GM12878 (cell line): ENCODE results near the gene ANKS4B. TPM values are rescaled to one million over a fixed set of nuclear protein-coding genes. Genes with fewer than 3 reads are reported as not detected.

Experiments
- ATAC-seq: fragments of 200-7000 bp; cut with Tn5 transposase; 3 replicates; pipeline ENCODE4 v1.9.1; 2020; ENCODE audit warnings: mild to moderate bottlenecking, moderate library complexity
- BruUV-seq: library from RNA; stranded (reverse); fragments of 400-500 nt; replicated peaks from 2 replicates; lab custom pipeline; 2021; lab: Mats Ljungman, UMichigan
- CTCF ChIA-PET: fragments of 300-600 bp; sonication (Branson Sonifier 250); formaldehyde crosslinking; extraction: SDS; loops from one replicate; lab custom pipeline; 2021; ENCODE audit warnings: inconsistent platforms; lab: Yijun Ruan, JAX
- POLR2A ChIA-PET: fragments of 350-600 bp; formaldehyde crosslinking; extraction: SDS; loops from one replicate; lab custom pipeline; 2021; ENCODE audit warnings: inconsistent platforms; lab: Charles Lee
- RAD21 ChIA-PET: fragments of 300-600 bp; sonication (Branson Sonifier 250); formaldehyde crosslinking; loops from one replicate; lab custom pipeline; 2023; ENCODE audit warnings: antibody characterized with exemption; ENCODE audit not compliant: unreplicated experiment; lab: Charles Lee
- SMC1A ChIA-PET: fragments of 300-600 bp; sonication (Branson Sonifier 250); formaldehyde crosslinking; loops from one replicate; lab custom pipeline; 2023; ENCODE audit not compliant: unreplicated experiment, uncharacterized antibody; lab: Charles Lee
- DNase-seq: peaks from one replicate; pipeline ENCODE4 v3.0.0-alpha.2; 2011; ENCODE audit warnings: low read depth, low spot score
- FAIRE-seq: peaks from 3 replicates; lab custom pipeline; 2011; peaks lifted over from hg19 to GRCh38; lab: Jason Lieb, UNC
- H2AFZ ChIP-seq: 2 replicates; pipeline ENCODE4 v1.6.0; 2011; ENCODE audit warnings: low read depth, low read length, control low read depth; ENCODE audit not compliant: control insufficient read depth
- H3K27ac ChIP-seq: 2 replicates; pipeline ENCODE4 v1.5.1; 2011; ENCODE audit warnings: control low read depth; ENCODE audit not compliant: control insufficient read depth, insufficient read depth
- H3K27me3 ChIP-seq, 2 experiments: replicated peaks in 1 of 2; 2 replicates each; pipeline versions ENCODE4 v1.6.0 to v1.6.1; 2011; ENCODE audit warnings: low read length in 1 of 2; ENCODE audit not compliant: control insufficient read depth in 2 of 2, insufficient read depth in 2 of 2
- H3K36me3 ChIP-seq, 2 experiments: 2 replicates each; pipeline ENCODE4 v1.5.1; 2011; ENCODE audit warnings: low read length in 1 of 2; ENCODE audit not compliant: control insufficient read depth in 2 of 2, insufficient read depth in 2 of 2
- H3K4me1 ChIP-seq: 2 replicates; pipeline ENCODE4 v1.6.1; 2011; ENCODE audit warnings: mild to moderate bottlenecking, low read length, moderate library complexity, mixed read lengths; ENCODE audit not compliant: control insufficient read depth, insufficient read depth
- H3K4me2 ChIP-seq: 2 replicates; pipeline ENCODE4 v1.6.0; 2011; ENCODE audit warnings: control low read depth; ENCODE audit not compliant: control insufficient read depth, insufficient read depth
- H3K4me3 ChIP-seq: fragments of 200-600 bp; sonication (generic); 2 replicates; pipeline ENCODE4 v1.5.1; 2016
- H3K79me2 ChIP-seq: 2 replicates; pipeline ENCODE4 v1.6.0; 2011; ENCODE audit warnings: low read length; ENCODE audit not compliant: control insufficient read depth, insufficient read depth
- H3K9ac ChIP-seq: 2 replicates; pipeline ENCODE4 v1.8.0; 2011; ENCODE audit warnings: low read length, control low read depth, mixed read lengths; ENCODE audit not compliant: control insufficient read depth, insufficient read depth
- H3K9me3 ChIP-seq: replicated peaks from 3 replicates; pipeline ENCODE4 v1.5.1; 2011; ENCODE audit warnings: mild to moderate bottlenecking, low read length; ENCODE audit not compliant: control insufficient read depth, insufficient read depth
- H4K20me1 ChIP-seq: 2 replicates; pipeline ENCODE4 v1.6.0; 2011; ENCODE audit not compliant: control insufficient read depth, insufficient read depth
- EED ChIP-seq: sonication (generic); IDR thresholded peaks from 2 replicates; pipeline ENCODE4 v1.6.1; 2016; ENCODE audit warnings: antibody characterized with exemption, low read depth
- MEF2B ChIP-seq: fragments of 450-650 bp; IDR thresholded peaks from 2 replicates; pipeline ENCODE4 v1.6.1; 2018; ENCODE audit warnings: mild to moderate bottlenecking, moderate library complexity; ENCODE audit not compliant: partially characterized antibody, poor library complexity, severe bottlenecking
- MXI1 ChIP-seq: fragments of 150-350 bp; IDR thresholded peaks from 2 replicates; pipeline ENCODE4 v1.6.1; 2011; ENCODE audit warnings: low read depth, mild to moderate bottlenecking, inconsistent platforms, low read length, improper control_type of control experiment
- TBL1XR1 ChIP-seq: IDR thresholded peaks from 2 replicates; pipeline ENCODE4 v1.6.1; 2012; ENCODE audit warnings: low read depth, low read length, improper control_type of control experiment
- TCF7 ChIP-seq: IDR thresholded peaks from 2 replicates; pipeline ENCODE4 v1.6.1; 2014; ENCODE audit warnings: antibody characterized with exemption, borderline replicate concordance
- YY1 ChIP-seq: IDR thresholded peaks from 2 replicates; pipeline ENCODE4 v1.6.1; 2011; ENCODE audit warnings: low read depth, mild to moderate bottlenecking, low read length
- ZSCAN29 ChIP-seq: fragments of 450-650 bp; IDR thresholded peaks from 2 replicates; pipeline ENCODE4 v1.6.1; 2017; ENCODE audit warnings: mild to moderate bottlenecking, moderate library complexity
- ZZZ3 ChIP-seq: IDR thresholded peaks from 2 replicates; pipeline ENCODE4 v1.6.1; 2011; ENCODE audit warnings: low read depth; ENCODE audit not compliant: control insufficient read depth, insufficient read length
- WGBS: methylation state at CpG from one replicate; pipeline ENCODE4 v1.1.6; 2016; ENCODE audit warnings: low lambda C conversion rate; ENCODE audit not compliant: insufficient replicate concordance, insufficient coverage; ENCODE audit errors: missing lambda C conversion rate; 5-methylcytosine and 5-hydroxymethylcytosine counted together
- in situ Hi-C: fragments of 300-500 bp; cut with MboI; formaldehyde crosslinking; loops from 9 replicates; pipeline ENCODE4 v1.14.3; 2018; ENCODE audit warnings: mixed read lengths
- intact Hi-C: fragments of 100-400 bp; cut with micrococcal nuclease; formaldehyde crosslinking; loops from one replicate; pipeline ENCODE4 v1.14.2; 2022; ENCODE audit not compliant: unreplicated experiment
- polyA plus RNA-seq, 11 experiments: library from polyadenylated mRNA; depleted of rRNA in 4 of 11; unstranded in 6 of 11; stranded (reverse) in 5 of 11; fragments of >200 nt; fragmentation: Nextera tagmentation in 4 of 11; fragmentation: Illumina TruSeq in 1 of 11; extraction: Ambion mirVana in 4 of 11; extraction: Trizol in 1 of 11; gene quantifications; 1 replicate in 1 of 11; 2 replicates in 10 of 11; pipeline versions ENCODE4 v1.2.1 to v1.2.3, GENCODE V29; 2011 to 2016; ENCODE audit warnings: inconsistent platforms in 2 of 11, missing spikeins in 2 of 11, low read depth in 1 of 11
- total RNA-seq, 4 experiments: library from RNA; depleted of rRNA in 3 of 4; stranded (reverse); fragments of >200 nt in 3 of 4; fragmentation: Illumina TruSeq in 1 of 4; extraction: Trizol in 1 of 4; gene quantifications; 2 replicates each; pipeline versions ENCODE4 v1.2.1 to v1.2.3, GENCODE V29; 2013 to 2021
- TF ChIP-seq, protein P1 (sequence below): fragments of 450-650 bp; IDR thresholded peaks from 2 replicates; pipeline ENCODE4 v1.6.1; 2017; ENCODE audit warnings: mild to moderate bottlenecking, moderate library complexity
- TF ChIP-seq, protein P2 (sequence below): IDR thresholded peaks from 2 replicates; pipeline ENCODE4 v1.6.1; 2012; ENCODE audit warnings: mild to moderate bottlenecking, low read depth, low read length

ANKS4B gene
- total and polyA plus RNA-seq, 10 of the 15 experiments (the other 5 are each of a cell fraction or from before 2014, with no cell fraction given): 0.01 to 0.11 (median 0.05) TPM; not detected in 6

DNA sequence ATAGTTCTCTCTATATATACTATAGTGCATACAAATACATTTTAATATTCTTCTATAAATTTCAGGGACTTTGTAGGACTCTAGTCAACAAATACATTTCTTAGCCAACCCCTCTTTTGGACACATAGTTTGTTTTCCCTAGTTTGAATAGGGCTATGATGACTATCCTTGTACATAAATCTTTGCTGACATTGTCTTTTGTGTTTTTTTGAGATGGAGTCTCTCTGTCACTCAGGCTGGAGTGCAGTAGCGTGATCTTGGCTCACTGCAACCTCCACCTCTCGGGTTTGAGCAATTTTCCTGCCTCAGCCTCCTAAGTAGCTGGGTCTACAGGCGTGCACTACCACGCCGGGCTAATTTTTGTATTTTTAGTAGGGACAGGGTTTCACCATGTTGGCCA lies 3.3 kb downstream of the ANKS4B start:
- H3K79me2 ChIP-seq: no peaks in the 10 kb centered on the region
- intact Hi-C loops (no loop called here), in situ Hi-C loops (no loop called here)
- POLR2A ChIA-PET: interaction anchor here (0.5 to 0.7 kb wide), 2 partner anchors 422 to 1381 kb away, joined by 3 read pairs; no protein-coding TSS in a partner anchor
- WGBS: 45% methylated on average over 5 of the region's 5 CpGs
- no peak overlapping the region for H2AFZ ChIP-seq
- DNase-seq (no peak), FAIRE-seq (no peak), ATAC-seq (no peak)
- TF ChIP-seq MEF2B: no peak
- TF ChIP-seq, protein P1, sequence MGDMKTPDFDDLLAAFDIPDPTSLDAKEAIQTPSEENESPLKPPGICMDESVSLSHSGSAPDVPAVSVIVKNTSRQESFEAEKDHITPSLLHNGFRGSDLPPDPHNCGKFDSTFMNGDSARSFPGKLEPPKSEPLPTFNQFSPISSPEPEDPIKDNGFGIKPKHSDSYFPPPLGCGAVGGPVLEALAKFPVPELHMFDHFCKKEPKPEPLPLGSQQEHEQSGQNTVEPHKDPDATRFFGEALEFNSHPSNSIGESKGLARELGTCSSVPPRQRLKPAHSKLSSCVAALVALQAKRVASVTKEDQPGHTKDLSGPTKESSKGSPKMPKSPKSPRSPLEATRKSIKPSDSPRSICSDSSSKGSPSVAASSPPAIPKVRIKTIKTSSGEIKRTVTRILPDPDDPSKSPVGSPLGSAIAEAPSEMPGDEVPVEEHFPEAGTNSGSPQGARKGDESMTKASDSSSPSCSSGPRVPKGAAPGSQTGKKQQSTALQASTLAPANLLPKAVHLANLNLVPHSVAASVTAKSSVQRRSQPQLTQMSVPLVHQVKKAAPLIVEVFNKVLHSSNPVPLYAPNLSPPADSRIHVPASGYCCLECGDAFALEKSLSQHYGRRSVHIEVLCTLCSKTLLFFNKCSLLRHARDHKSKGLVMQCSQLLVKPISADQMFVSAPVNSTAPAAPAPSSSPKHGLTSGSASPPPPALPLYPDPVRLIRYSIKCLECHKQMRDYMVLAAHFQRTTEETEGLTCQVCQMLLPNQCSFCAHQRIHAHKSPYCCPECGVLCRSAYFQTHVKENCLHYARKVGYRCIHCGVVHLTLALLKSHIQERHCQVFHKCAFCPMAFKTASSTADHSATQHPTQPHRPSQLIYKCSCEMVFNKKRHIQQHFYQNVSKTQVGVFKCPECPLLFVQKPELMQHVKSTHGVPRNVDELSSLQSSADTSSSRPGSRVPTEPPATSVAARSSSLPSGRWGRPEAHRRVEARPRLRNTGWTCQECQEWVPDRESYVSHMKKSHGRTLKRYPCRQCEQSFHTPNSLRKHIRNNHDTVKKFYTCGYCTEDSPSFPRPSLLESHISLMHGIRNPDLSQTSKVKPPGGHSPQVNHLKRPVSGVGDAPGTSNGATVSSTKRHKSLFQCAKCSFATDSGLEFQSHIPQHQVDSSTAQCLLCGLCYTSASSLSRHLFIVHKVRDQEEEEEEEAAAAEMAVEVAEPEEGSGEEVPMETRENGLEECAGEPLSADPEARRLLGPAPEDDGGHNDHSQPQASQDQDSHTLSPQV: no peak
- TF ChIP-seq, protein P2, sequence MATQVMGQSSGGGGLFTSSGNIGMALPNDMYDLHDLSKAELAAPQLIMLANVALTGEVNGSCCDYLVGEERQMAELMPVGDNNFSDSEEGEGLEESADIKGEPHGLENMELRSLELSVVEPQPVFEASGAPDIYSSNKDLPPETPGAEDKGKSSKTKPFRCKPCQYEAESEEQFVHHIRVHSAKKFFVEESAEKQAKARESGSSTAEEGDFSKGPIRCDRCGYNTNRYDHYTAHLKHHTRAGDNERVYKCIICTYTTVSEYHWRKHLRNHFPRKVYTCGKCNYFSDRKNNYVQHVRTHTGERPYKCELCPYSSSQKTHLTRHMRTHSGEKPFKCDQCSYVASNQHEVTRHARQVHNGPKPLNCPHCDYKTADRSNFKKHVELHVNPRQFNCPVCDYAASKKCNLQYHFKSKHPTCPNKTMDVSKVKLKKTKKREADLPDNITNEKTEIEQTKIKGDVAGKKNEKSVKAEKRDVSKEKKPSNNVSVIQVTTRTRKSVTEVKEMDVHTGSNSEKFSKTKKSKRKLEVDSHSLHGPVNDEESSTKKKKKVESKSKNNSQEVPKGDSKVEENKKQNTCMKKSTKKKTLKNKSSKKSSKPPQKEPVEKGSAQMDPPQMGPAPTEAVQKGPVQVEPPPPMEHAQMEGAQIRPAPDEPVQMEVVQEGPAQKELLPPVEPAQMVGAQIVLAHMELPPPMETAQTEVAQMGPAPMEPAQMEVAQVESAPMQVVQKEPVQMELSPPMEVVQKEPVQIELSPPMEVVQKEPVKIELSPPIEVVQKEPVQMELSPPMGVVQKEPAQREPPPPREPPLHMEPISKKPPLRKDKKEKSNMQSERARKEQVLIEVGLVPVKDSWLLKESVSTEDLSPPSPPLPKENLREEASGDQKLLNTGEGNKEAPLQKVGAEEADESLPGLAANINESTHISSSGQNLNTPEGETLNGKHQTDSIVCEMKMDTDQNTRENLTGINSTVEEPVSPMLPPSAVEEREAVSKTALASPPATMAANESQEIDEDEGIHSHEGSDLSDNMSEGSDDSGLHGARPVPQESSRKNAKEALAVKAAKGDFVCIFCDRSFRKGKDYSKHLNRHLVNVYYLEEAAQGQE: no peak
- no peak for TF ChIP-seq YY1
- TF ChIP-seq TCF7: no peak
- TF ChIP-seq ZSCAN29: no peak
- no peak for TF ChIP-seq TBL1XR1
- TF ChIP-seq MXI1: no peak
- no peak for TF ChIP-seq ZZZ3
- no peak for TF ChIP-seq EED
- H3K36me3 ChIP-seq: no peaks in the 10 kb centered on the region
- no peak overlapping the region for H3K4me2 ChIP-seq
- no peaks in the 10 kb centered on the region for H3K4me1 ChIP-seq
- SMC1A ChIA-PET: no interaction called here
- no peak overlapping the region for H3K4me3 ChIP-seq
- no peaks in the 10 kb centered on the region for H3K9me3 ChIP-seq
- no peaks in the 10 kb centered on the region for H4K20me1 ChIP-seq
- RAD21 ChIA-PET: no interaction called here
- H3K27me3 ChIP-seq: no peaks in the 10 kb centered on the region; a peak in 2 of 4 replicates
- no peak overlapping the region for H3K9ac ChIP-seq
- no peak overlapping the region for H3K27ac ChIP-seq
- no TSS peak for BruUV-seq
- CTCF ChIA-PET: interaction anchor here (0.9 kb wide), 1 partner anchor 12 kb away, joined by 3 read pairs; no protein-coding TSS in a partner anchor
